ENCODE results near the gene SULT4A1. TPM values are rescaled to one million over a fixed set of nuclear protein-coding genes. Genes with fewer than 3 reads are reported as not detected.

The SULT4A1 gene
- total RNA-seq, 1 donor from 2014 or later, result 5.9 TPM

GRCh38 chr22:43884600-43885318, 22.4 kb upstream of the SULT4A1 start:
- Mint-ChIP-seq H3K27ac (ENCODE audit: unreplicated experiment) (no peak overlapping the region), H3K9me3 (ENCODE audit: unreplicated experiment) (peaks cover 3% of the 10 kb centered on the region), H3K4me3 (ENCODE audit: unreplicated experiment) (no peak overlapping the region), H3K36me3 (ENCODE audit: low read depth, unreplicated experiment) (no peaks in the 10 kb centered on the region), H3K4me1 (ENCODE audit: low read depth, unreplicated experiment) (no peaks in the 10 kb centered on the region), H3K27me3 (ENCODE audit: low read depth, unreplicated experiment) (peaks cover 38% of the 10 kb centered on the region)
- DNase-seq (ENCODE audit: low read depth), result no peak
- no peaks in the 10 kb centered on the region for H3K79me2 ChIP-seq (ENCODE audit: insufficient read depth, low read length)
- TF ChIP-seq CTCF (IDR thresholded peaks at IDR 0.05; ENCODE audit: insufficient read depth, low read depth, low read length), result peak; percentile 61
- no peak for TF ChIP-seq EZH2 (IDR thresholded peaks at IDR 0.05; ENCODE audit: insufficient read depth, low read length)
- no peak overlapping the region for H3K9ac ChIP-seq (ENCODE audit: low read length)
- no peak overlapping the region for H3K4me3 ChIP-seq (ENCODE audit: insufficient read depth, low read depth, low read length)
- H3K36me3 ChIP-seq (ENCODE audit: insufficient read depth, low read length), result no peaks in the 10 kb centered on the region
- no peaks in the 10 kb centered on the region for H4K20me1 ChIP-seq (ENCODE audit: insufficient read depth, low read length)
- H3K27me3 ChIP-seq (ENCODE audit: insufficient read depth, low read length), result peaks cover 13% of the 10 kb centered on the region
- no peaks in the 10 kb centered on the region for H3K9me3 ChIP-seq (ENCODE audit: insufficient read depth, low read depth, low read length)
- no peak for FAIRE-seq
- H3K4me1 ChIP-seq (ENCODE audit: insufficient read depth, low read length), result no peaks in the 10 kb centered on the region
- H3K4me2 ChIP-seq (ENCODE audit: low read length), result no peak overlapping the region
- no peak overlapping the region for H2AFZ ChIP-seq (ENCODE audit: low read depth, low read length)
- H3K27ac ChIP-seq (ENCODE audit: low read depth, low read length), result no peak overlapping the region

- no peak for FAIRE-seq
- TF ChIP-seq CTCF (IDR thresholded peaks at IDR 0.05; ENCODE audit: insufficient read depth, low read depth, low read length) (no peak), EZH2 (IDR thresholded peaks at IDR 0.05; ENCODE audit: insufficient read depth, low read length) (no peak)
- Mint-ChIP-seq H3K27me3 (ENCODE audit: low read depth, unreplicated experiment) (peaks cover 38% of the 10 kb centered on the region), H3K4me3 (ENCODE audit: unreplicated experiment) (no peak overlapping the region), H3K4me1 (ENCODE audit: low read depth, unreplicated experiment) (no peaks in the 10 kb centered on the region), H3K36me3 (ENCODE audit: low read depth, unreplicated experiment) (peaks cover 2% of the 10 kb centered on the region), H3K27ac (ENCODE audit: unreplicated experiment) (no peak overlapping the region), H3K9me3 (ENCODE audit: unreplicated experiment) (peaks cover 3% of the 10 kb centered on the region)
- Histone ChIP-seq H3K4me3 (ENCODE audit: insufficient read depth, low read depth, low read length) (no peak overlapping the region), H3K9ac (ENCODE audit: low read length) (no peak overlapping the region), H4K20me1 (ENCODE audit: insufficient read depth, low read length) (no peaks in the 10 kb centered on the region), H3K27me3 (ENCODE audit: insufficient read depth, low read length) (peaks cover 9% of the 10 kb centered on the region), H3K4me1 (ENCODE audit: insufficient read depth, low read length) (no peaks in the 10 kb centered on the region), H2AFZ (ENCODE audit: low read depth, low read length) (no peak overlapping the region), H3K36me3 (ENCODE audit: insufficient read depth, low read length) (no peaks in the 10 kb centered on the region), H3K9me3 (ENCODE audit: insufficient read depth, low read depth, low read length) (no peaks in the 10 kb centered on the region), H3K27ac (ENCODE audit: low read depth, low read length) (no peak overlapping the region), H3K4me2 (ENCODE audit: low read length) (no peak overlapping the region), H3K79me2 (ENCODE audit: insufficient read depth, low read length) (no peaks in the 10 kb centered on the region)
- no peak for DNase-seq (ENCODE audit: low read depth)
Measured at GRCh38 chr22:43883719-43884415, 21.6 kb upstream of the SULT4A1 start.
